GM21447 (cell line): ENCODE results near the gene LRRC49.
"Not testable (repeated sequence)": the region's sequence is repeated elsewhere in the genome, so short reads cannot be mapped to it uniquely, and the experiment has no call there.

Source experiments
- ATAC-seq: cut with Tn5 transposase; IDR thresholded peaks from one replicate; pipeline ENCODE4 v1.9.1; 2021; ENCODE audit not compliant: unreplicated experiment

Gene LRRC49

DNA sequence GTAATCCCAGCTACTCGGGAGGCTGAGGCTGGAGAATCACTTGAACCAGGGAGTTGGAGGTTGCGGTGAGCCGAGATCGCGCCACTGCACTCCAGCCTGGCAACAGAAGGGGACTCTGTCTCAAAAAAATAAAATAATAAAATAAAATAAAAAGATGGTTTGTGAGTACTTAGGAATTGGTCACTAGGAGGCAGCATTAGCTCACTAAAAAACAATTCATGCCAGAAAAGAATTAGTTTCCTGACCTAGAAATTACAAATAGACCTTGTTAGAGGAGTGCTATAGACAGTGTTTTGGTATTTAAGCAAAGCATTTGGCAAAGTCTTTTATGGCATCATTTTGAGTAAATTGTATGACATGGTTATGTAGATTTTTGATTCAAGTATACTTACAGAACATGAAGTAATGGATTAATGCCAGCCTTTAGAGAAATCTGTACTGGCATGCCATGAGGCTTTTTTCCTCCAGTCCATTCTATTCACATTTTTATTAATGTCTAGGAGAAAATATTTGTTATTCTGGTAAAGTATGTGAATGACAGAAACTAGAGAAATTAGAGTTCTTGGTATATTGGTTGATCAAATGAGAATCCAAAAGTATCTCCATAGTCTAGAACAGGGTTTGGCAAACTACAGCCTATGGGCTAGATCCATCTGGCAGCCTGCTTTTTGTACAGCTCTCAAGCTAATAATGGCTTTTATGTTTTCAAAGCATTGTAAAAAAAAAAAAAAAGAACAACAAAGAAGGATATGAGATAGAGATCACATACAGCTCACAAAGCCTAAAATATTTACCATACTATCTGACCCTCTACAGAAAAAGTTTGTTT, 81.6 kb downstream of the LRRC49 start:
- no peak for ATAC-seq

DNA sequence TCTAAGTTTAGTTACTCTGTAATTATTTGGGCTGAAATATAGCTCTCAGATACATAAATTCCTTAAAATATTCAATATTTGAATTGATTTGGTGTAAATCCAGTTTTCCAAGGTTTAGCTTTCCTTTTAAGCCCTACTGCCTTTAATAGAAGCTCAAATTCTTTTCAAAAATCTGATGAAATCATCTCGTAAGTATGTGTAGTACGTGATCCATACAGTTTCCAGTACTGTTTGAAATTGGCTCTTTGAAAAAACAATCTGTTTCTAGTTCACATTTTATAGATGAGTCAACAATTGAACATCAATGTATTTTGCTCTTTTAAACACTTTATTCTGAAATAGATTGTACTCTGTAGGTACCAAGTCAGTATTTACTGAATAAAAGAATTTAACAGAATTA, 84.2 kb downstream of the LRRC49 start:
- ATAC-seq: no peak

DNA sequence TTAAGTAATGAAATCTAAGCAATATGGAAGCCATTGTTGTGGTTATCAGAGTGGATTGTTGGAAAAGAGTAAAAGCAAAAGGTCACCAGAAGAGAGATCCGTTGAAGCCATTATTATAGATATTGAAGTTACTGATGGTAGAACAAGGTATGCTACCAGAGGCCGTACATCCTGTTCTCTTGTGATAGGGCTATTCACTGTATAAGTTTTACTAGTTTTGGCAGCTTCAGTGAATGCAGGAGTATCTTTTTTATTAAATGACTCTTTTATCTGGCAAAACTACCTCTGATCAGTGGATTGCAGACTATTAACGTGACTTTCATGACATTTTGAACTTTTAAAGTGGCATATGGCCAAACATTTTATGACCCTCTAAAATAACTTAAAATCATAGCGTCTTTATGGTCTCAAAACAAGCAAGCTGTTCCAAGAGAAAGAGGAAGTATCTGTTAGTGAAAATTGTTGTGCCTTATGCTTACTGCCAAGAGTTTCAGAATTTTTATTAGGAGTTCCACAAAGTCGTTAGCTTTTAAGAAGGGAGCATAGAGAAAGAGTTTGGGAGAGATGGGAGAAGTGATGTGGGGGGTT, 102.9 kb downstream of the LRRC49 start:
- ATAC-seq: no peak

DNA sequence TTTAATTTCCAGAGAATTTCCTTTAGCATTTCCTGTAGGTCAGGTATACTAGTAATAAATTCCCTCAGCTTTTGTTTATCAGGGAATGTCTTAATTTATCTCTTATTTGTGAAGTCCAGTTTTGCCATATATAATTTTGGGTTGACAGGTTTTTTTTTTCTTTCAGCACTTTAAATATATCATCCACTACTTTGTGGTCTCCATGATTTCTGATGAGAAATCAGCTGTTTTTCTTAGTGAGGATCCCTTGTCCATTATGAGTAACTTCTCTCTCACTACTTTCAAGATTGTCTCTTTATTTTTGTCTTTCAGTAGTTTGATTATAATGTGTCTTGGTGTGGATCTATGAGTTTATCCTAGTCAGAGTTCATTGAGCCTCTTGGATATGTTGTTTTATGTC, 105.7 kb downstream of the LRRC49 start:
- ATAC-seq: no peak

DNA sequence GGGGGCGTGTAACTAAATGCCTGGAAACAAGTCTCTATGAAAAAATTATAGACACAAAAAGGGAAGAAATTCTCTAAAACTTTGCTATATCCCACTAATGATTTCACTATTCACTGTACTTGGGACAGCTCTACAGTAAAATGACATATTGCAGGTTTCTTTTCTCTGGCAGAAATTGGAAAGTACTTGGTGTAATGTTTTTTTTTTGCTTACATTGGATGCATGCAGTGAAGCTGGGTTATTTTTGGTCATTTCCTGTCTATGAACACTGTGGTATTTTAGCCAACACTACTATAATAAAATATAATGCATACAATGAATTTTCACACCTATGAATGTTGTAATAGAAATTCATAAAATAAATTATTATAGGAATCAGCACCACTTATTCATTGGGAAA, 109.7 kb downstream of the LRRC49 start:
- no peak for ATAC-seq

DNA sequence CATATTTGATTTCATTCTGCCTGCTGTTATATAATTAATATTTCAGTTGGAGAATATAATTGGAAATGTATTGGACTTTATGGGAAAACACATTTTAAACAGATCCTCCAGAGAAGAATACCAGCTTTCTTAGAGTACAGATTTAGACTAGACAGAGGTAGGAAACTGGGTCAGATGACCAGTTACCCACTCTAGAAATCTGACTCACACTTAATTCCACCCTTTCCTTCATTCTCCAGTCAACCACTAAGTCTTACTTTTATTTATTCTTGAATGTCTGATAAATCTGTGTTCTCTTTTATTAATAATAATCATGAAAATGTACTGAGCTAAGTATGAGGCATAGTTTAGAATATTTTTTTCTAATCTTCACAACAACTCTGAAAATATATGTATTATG, 110.7 kb downstream of the LRRC49 start:
- ATAC-seq: no peak

DNA sequence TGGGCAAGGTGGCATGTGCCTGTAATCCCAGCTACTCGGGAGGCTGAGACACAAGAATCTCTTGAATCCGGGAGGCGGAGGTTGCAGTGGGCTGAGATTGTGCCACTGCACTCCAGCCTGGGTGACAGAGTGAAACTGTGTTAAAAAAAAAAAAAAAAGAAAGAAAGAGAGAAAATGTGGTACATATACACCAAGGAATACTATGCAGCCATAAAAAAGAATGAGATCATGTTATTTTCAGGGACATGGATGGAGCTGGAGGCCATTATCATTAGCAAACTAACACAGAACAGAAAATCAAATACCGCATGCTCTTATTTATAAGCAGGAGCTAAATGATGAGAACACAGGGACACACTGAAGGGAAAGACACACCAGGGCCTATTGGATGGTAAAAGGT, 111.9 kb downstream of the LRRC49 start:
- ATAC-seq: not testable (repeated sequence)

DNA sequence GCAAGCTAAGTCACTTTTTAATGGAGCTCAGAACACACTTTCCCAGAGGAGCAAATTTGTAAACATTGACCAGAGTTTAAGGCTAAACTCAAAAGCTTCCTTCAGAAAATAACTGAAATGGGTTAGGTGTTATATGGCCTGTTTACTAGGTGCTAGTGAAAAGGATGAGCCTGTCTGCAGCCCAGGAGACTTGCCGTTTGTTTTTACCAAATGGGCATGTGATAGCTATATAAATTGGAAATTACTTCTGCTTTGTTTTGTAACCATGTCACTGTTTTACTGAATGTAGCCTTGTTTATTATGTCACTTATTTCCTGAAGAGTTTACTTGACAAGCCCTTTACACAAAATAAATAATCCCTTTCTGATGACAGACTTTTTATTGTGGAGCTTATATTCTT, 113.3 kb downstream of the LRRC49 start:
- no peak for ATAC-seq

DNA sequence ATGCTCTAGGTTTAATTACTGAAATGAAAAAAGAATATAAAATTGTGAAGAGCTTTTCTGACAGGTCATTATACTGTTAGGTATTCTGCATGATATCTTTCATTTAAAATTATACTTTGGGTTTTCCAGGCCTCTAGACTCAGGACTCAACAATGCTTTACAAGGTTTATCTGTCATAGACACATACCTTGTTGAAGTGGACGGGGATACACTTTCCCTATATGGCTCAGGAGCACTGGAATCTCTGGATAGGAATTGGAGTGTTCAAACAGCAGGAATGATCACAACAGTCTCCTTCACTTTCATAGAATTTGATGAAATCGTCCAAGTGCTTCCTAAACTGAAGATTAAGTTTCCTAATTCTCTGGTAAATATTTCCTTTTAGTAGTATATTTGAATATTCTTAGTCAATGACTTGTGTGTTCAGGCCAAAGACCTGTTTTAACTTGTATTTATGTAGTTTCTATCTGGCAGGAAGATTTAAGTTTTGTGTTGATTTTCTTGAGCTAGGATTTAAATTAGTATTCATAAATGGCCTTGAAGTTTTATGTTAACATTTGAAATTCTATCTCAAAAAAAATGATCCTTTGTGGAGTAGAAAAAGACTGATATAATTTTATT, 115.7 kb downstream of the LRRC49 start:
- no peak for ATAC-seq

DNA sequence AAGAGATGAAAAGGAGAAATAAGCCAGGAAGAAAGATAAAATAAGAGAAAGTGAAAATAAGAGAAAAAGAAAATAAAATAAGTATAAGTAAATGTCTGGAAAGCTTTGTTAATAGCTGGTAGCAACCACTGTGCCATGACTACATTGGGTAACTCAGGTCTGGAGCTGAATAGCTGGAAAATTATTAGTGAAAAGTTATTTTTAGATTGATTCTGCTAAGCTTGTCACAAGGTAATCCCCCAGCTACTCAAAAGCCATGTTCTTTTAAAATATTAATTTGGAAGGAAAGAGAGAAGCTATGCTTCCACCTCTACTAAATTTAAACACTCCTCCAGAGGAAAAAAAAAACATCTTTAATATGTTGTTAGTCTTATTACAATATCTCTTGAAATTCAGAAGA, 117.8 kb downstream of the LRRC49 start:
- no peak for ATAC-seq

DNA sequence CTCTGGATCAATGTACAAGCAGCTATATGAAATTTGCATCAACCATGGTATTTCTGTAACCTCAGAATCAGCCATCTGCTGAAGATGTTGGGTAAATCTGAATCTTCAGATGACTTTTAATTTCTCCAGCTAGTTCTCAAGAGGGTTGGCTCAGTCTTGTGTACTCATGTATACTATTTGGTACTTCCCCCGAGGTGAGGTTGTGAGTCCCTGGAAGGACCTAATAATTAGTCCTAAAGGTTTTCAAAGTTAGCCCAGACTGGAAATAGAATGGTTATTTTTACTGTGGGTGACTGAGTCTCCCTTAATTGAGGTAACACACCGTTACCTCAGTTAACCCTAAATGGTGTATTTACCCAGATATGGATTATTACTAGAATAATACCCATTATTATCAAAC, 118.4 kb downstream of the LRRC49 start:
- no peak for ATAC-seq

DNA sequence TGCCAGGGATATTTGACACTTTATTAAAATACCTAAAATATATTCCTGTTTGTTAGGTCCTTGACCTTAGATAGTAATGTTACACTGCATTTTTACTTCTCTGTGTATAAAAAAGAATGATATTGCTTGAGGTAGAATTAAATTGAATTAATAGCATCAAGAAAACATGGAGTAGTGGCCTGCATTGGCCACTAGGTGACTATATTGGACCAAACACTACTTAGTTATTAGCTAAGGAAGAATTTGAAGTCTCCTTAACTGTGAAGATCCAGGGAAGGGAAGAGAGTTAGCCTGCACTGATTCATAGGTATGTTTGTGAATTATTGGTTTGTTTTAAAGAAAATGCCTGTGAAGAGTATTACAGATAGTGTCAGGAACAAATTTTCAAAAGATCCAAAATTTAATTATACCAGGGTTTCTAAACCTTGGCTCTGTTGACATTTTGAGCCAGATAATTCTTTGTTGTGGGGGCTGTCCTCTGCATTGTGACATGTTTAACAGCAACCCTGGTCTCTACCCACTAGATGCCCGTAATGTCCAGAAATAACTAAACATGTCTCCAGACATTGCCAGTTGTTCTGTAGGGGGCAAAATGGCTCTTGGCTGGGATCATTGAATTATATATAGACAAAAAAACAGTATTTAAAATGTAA, 119.0 kb downstream of the LRRC49 start:
- ATAC-seq: no peak

DNA sequence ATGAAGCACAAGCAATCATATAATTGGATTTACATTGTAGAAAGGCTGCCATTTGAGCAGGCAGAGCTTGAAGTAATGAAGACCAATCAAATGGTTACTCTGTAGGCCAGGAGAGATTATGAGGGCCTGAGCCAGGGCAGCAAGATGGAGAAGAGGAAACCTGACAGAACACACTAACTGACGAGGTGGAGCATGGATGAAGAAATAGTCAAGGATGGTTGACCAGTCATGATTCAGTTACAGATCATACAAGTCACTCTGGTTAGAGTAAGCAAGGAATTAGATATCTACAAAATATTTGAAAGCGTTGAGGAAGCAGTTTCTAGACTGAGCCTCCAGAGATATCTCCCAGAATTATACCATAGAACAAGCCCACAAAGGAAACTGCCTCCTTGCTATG, 120.8 kb downstream of the LRRC49 start:
- no peak for ATAC-seq

DNA sequence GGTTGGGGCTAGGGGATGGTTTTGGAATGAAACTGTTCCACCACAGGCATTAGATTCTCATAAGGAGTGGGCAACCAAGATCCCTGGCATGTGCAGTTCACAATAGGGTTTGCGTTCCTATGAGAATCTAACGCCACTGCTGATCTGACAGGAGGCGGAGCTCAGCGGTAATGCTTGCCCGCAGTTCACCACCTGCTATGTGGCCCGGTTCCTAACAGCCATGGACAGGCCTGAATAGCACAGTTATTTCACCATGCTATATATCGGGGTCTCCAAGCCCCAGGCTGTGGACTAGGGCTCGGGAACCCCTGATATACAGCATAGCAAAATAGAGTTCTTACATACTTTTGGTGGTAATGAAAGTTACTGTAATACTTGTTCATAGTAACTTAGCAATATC, 122.7 kb downstream of the LRRC49 start:
- no peak for ATAC-seq

DNA sequence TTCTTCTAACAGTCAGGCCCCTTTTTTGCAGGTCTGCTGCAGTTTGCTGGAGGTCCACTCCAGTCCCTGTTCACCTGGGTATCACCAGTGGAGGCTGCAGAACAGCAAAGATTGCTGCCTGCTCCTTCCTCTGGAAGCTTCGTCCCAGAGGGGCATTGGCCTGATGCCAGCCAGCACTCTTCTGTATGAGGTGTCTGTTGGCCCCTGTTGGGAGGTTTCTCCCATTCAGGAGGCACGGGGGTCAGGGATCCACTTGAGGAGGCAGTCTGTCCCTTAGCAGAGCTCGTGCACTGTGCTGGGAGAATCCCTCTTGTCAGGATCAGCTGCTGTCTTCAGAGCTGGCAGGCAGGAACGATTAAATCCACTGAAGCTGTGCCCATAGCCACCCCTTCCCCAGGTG, 138.6 kb downstream of the LRRC49 start:
- not testable (repeated sequence) for ATAC-seq

DNA sequence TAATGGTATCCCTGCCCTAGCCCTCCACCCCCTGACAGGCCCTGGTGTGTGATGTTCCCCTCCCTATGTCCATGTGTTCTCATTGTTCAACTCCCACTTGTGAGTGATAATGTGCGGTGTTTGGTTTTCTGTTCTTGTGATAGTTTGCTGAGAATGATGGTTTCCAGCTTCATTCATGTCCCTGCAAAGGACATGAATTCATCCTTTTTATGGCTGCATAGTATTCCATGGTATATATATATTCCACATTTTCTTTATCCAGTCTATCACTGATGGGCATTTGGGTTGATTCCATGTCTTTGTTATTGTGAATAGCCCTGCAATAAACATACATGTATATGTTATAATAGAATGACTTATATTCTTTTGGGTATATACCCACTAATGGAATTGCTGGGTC, 142.9 kb downstream of the LRRC49 start:
- not testable (repeated sequence) for ATAC-seq

DNA sequence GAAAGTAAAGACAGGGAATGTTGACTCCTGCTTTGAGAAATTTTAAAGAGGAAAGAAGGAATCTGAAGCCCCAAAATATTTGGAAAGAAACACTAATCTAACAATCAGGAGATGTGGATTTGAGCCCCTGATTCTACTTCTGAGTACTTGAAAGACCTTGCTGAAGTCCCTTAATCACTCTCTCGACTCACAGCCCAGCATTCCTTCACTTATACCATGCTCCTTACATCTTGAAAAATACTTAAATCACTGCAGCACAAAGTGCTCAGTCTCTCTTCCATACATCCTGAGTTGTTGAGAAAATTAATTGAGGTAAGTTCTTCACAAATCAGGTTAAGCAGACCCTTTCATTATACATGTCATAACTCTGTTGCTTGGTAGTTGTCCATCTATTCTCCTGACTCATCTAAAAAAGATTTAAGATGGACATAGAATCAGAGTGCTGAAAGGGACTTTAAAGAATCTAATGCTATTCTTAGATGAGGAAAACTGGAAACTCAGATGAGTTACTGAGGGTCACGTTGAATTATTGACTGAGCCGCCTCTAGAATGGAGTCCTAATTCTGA, 149.8 kb downstream of the LRRC49 start:
- ATAC-seq: no peak

DNA sequence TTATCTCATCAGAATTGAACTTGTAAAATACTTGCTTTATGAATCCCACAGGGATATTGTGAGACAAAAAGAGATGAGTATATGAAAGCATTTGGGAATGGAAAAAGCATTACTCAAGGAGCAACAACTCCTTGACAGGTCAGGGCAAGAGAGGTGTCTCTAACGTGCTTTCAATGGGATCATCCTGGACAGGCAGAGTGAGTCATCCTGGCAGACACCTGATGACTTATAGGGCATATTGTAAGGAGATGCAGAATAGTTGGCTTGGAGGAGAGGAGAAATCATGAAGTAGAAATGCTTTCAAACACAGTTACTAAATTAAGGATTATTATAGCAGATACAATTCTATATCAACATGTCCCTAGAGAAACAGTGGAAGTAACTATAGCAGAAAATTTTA, 150.7 kb downstream of the LRRC49 start:
- no peak for ATAC-seq

DNA sequence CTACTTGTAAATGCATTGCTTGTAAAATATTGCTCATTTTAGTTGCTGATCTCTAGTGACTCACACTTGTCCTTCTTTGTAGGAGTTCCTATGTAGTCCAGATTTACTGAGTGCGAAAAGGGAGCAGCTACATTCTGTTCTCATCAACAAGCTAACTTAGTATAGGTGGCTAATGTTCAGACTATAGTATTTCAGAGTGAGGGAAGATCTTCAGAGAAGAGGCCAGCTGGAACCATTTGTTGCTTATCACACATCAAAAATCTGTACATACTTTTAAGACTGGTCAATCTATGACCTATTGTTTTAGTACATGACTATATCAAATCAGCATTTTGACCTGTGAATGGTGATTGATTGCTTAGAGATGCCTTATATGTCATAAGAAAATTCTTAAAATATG, 151.4 kb downstream of the LRRC49 start:
- no peak for ATAC-seq

DNA sequence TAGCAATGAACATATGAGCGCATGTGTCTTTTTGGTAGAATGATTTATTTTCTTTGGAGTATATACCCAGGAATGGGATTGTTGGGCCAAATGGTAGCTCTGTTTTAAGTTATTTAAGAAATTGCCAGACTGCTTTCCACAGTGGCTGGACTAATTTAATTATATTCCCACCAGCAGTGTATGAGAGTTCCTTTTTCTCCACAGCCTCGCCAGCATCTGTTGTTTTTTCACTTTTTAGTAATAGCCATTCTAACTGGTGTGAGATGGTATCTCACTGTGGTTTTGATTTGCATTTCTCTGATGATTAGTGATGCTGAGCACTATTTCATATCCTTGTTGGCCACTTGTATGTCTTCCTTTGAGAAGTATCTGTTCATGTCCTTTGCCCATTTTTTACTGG, 153.5 kb downstream of the LRRC49 start:
- ATAC-seq: not testable (repeated sequence)

DNA sequence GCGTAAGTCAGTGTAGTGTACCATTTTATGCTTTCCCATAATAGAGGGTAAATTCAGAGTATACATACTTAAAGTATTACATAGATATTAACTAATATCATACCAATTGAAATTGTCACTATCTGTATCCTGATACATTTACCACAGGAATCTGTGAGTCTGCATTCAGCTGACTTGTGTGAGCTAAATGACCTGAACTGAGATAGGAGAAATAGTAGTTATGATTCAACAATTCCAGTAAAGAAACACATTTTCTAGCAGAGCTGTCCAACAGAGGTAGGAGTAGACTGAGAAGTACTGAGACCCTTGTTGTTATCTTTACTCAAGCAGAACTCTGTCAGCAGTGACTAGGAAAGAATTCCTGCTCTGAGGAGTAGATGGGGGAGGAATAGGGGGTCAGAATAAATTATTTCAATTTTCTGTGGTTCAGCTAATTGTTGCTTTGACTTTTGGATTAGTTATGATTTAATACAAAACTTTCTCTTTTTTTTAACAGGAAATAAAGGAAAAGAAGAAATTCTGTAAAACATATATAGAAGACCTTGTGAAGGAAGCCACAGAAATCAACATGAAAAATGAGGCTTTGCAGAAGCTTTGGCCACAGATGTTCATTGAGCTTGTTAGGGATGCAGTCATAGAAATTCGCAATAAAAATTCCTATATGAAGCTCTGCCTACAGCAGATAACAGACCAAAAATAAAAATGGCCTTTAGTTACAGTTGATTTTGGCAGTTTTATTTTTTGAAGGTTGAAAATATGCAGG, 156.5 kb downstream of the LRRC49 start:
- ATAC-seq: no peak
